HL-60 (cell line): ENCODE results near the gene MYBPC1.

Source experiments
- POLR2AphosphoS5 ChIP-seq: IDR thresholded peaks from 2 replicates; pipeline ENCODE4 v1.6.1; 2012; ENCODE audit warnings: low read depth
- TF ChIP-seq, protein P1 (sequence below): IDR thresholded peaks from one replicate; pipeline ENCODE4 v1.5.1; 2011; ENCODE audit warnings: low read length, control low read depth, inconsistent platforms; ENCODE audit not compliant: insufficient read depth

DNA sequence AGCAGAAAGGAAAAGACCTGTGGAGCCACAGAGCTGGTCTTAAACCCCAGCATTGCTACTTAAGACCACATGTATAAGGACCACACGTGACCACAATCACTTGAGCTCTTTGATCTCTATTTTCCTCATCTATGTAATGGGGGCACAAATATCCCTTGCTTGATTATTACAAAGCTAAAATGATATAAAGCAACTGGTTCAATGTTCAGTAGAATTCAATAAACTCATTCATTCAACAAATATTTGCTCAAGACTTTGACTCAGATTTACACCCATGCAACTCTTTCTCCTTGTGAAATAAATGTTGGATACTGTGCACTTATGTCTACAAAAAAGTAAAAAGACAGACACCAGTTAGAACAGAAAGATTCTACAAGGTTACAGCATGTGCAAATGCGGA lies 80.8 kb downstream of the MYBPC1 start:
- TF ChIP-seq, protein P1, sequence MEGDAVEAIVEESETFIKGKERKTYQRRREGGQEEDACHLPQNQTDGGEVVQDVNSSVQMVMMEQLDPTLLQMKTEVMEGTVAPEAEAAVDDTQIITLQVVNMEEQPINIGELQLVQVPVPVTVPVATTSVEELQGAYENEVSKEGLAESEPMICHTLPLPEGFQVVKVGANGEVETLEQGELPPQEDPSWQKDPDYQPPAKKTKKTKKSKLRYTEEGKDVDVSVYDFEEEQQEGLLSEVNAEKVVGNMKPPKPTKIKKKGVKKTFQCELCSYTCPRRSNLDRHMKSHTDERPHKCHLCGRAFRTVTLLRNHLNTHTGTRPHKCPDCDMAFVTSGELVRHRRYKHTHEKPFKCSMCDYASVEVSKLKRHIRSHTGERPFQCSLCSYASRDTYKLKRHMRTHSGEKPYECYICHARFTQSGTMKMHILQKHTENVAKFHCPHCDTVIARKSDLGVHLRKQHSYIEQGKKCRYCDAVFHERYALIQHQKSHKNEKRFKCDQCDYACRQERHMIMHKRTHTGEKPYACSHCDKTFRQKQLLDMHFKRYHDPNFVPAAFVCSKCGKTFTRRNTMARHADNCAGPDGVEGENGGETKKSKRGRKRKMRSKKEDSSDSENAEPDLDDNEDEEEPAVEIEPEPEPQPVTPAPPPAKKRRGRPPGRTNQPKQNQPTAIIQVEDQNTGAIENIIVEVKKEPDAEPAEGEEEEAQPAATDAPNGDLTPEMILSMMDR = no peak
- no peak for TF ChIP-seq POLR2AphosphoS5
